Measurements from ENCODE around the gene SOAT1. TPM values are rescaled to one million over a fixed set of nuclear protein-coding genes. Genes with fewer than 3 reads are reported as not detected.

The SOAT1 gene
- total RNA-seq, 1 experiment from 2014 or later: 33.9 TPM

GRCh38 chr1:179340918-179341317, 47.3 kb downstream of the SOAT1 start (continued):
- TF ChIP-seq FOSL1 (IDR thresholded peaks at IDR 0.05; ENCODE audit: low read depth): no peak
- no peak for TF ChIP-seq EGR1 (IDR thresholded peaks at IDR 0.05; ENCODE audit: low read depth)

GRCh38 chr1:179341943-179342547, 48.4 kb downstream of the SOAT1 start:
- intact Hi-C loops (cut with micrococcal nuclease): no loop called here
- POLR2A ChIA-PET: no interaction called here
- no peak overlapping the region for H3K9ac ChIP-seq (ENCODE audit: low read length)
- RAD21 ChIA-PET (ENCODE audit: low non-redundant PET in 1 of 2, low total read pairs in 2 of 2, uncharacterized antibody in 2 of 2, unreplicated experiment in 2 of 2): no interaction called here
- no peak overlapping the region for H3K27ac ChIP-seq (ENCODE audit: low read depth, low read length)
- no TSS peak for BruUV-seq (replicated peaks)
- no peak overlapping the region for H2AFZ ChIP-seq (ENCODE audit: low read depth, low read length, poor library complexity, severe bottlenecking)
- no peaks in the 10 kb centered on the region for H4K20me1 ChIP-seq (ENCODE audit: insufficient read depth)
- no peaks in the 10 kb centered on the region for H3K9me3 ChIP-seq (ENCODE audit: control insufficient read depth in 1 of 2, insufficient read depth in 1 of 2, low read depth in 1 of 2, low read length in 2 of 2)
- no peak for DNase-seq (ENCODE audit: low read depth, low spot score)
- no peak for ATAC-seq
- no peak for TF ChIP-seq CEBPB (IDR thresholded peaks at IDR 0.05; ENCODE audit: low read depth)
- no peak for TF ChIP-seq POLR2A (IDR thresholded peaks at IDR 0.05; ENCODE audit: borderline replicate concordance, extremely low read depth, insufficient read depth, insufficient read length)
- no peak for TF ChIP-seq EZH2 (IDR thresholded peaks at IDR 0.05)
- no peak for TF ChIP-seq ZNF274 (IDR thresholded peaks at IDR 0.05; ENCODE audit: low read depth, low read length)
- TF ChIP-seq SIN3A (IDR thresholded peaks at IDR 0.05; ENCODE audit: low read depth): no peak
- no peak for TF ChIP-seq SP1 (IDR thresholded peaks at IDR 0.05; ENCODE audit: low read depth)
- no peak for TF ChIP-seq CTCF (IDR thresholded peaks at IDR 0.05 in 2 of 3, conservative IDR thresholded peaks at IDR 0.05 in 1 of 3; ENCODE audit: borderline replicate concordance in 1 of 3, insufficient read depth in 1 of 3, low read depth in 2 of 3, low read length in 2 of 3)
- TF ChIP-seq SRF (IDR thresholded peaks at IDR 0.05; ENCODE audit: low read depth): no peak
- no peak for TF ChIP-seq JUND (IDR thresholded peaks at IDR 0.05)
- TF ChIP-seq YY1 (IDR thresholded peaks at IDR 0.05; ENCODE audit: extremely low read depth, insufficient replicate concordance, low read depth, low read length): no peak
- TF ChIP-seq EZH2phosphoT487 (IDR thresholded peaks at IDR 0.05; ENCODE audit: borderline replicate concordance): no peak
- TF ChIP-seq CBX3 (IDR thresholded peaks at IDR 0.05; ENCODE audit: low read depth): no peak
- no peak for TF ChIP-seq EGR1 (IDR thresholded peaks at IDR 0.05; ENCODE audit: low read depth)
- TF ChIP-seq ZBTB33 (IDR thresholded peaks at IDR 0.05; ENCODE audit: extremely low read depth, insufficient replicate concordance, low read length): no peak
- no peak for TF ChIP-seq ELF1 (IDR thresholded peaks at IDR 0.05; ENCODE audit: borderline replicate concordance, low read depth)
- no peak for TF ChIP-seq ZFX (IDR thresholded peaks at IDR 0.05)
- TF ChIP-seq RAD21 (IDR thresholded peaks at IDR 0.05; ENCODE audit: low read depth): no peak
- no peaks in the 10 kb centered on the region for H3K27me3 ChIP-seq (ENCODE audit: insufficient read depth, low read length)
- no peak overlapping the region for H3K4me3 ChIP-seq (replicated peaks in 1 of 2; ENCODE audit: low read depth in 1 of 2, low read length in 2 of 2)
- H3K36me3 ChIP-seq (ENCODE audit: control insufficient read depth in 1 of 2, insufficient read depth in 2 of 2, low read length in 2 of 2): peaks cover 4 to 6% of the 10 kb centered on the region in 2 experiments; a peak in 1 of 4 replicates
- no peak overlapping the region for H3K4me2 ChIP-seq (ENCODE audit: low read length)
- H3K79me2 ChIP-seq (ENCODE audit: insufficient read depth, low read length): no peaks in the 10 kb centered on the region
- CTCF ChIA-PET: no interaction called here
- H3K9me2 ChIP-seq (ENCODE audit: insufficient read depth): no peaks in the 10 kb centered on the region
- no peaks in the 10 kb centered on the region for H3K4me1 ChIP-seq (ENCODE audit: control insufficient read depth in 1 of 2, insufficient read depth in 2 of 2, low read length in 2 of 2)

Data from HCT116 (cell line).